Astrocyte (in vitro differentiated cells and primary cell): Measurements from ENCODE around the gene KIRREL3. TPM values are rescaled to one million over a fixed set of nuclear protein-coding genes. Genes with fewer than 3 reads are reported as not detected.

Experiments used
- DNase-seq: peaks from one replicate; pipeline ENCODE4 v3.0.0-alpha.2; 2010; ENCODE audit warnings: low read depth
- FAIRE-seq: peaks from 2 replicates; lab custom pipeline; 2011; peaks lifted over from hg19 to GRCh38; lab: Jason Lieb, UNC
- H2AFZ ChIP-seq: 2 replicates; pipeline ENCODE4 v1.6.0; 2012; ENCODE audit warnings: low read depth, low read length, inconsistent platforms
- H3K27ac ChIP-seq: 2 replicates; pipeline ENCODE4 v1.5.1; 2011; ENCODE audit warnings: low read depth, low read length, inconsistent platforms
- H3K27me3 ChIP-seq: 2 replicates; pipeline ENCODE4 v1.6.0; 2011; ENCODE audit warnings: low read length, inconsistent platforms; ENCODE audit not compliant: insufficient read depth
- H3K36me3 ChIP-seq: 2 replicates; pipeline ENCODE4 v1.5.1; 2011; ENCODE audit warnings: low read length, inconsistent platforms; ENCODE audit not compliant: insufficient read depth
- H3K4me1 ChIP-seq: 2 replicates; pipeline ENCODE4 v1.5.1; 2011; ENCODE audit warnings: low read length, inconsistent platforms; ENCODE audit not compliant: insufficient read depth
- H3K4me2 ChIP-seq: 2 replicates; pipeline ENCODE4 v1.6.0; 2012; ENCODE audit warnings: low read length, inconsistent platforms
- H3K4me3 ChIP-seq: 2 replicates; pipeline ENCODE4 v1.5.1; 2011; ENCODE audit warnings: low read depth, mild to moderate bottlenecking, low read length, inconsistent platforms; ENCODE audit not compliant: insufficient read depth
- H3K79me2 ChIP-seq: 2 replicates; pipeline ENCODE4 v1.6.0; 2012; ENCODE audit warnings: mild to moderate bottlenecking, low read length, inconsistent platforms; ENCODE audit not compliant: insufficient read depth
- H3K9ac ChIP-seq: 2 replicates; pipeline ENCODE4 v1.6.0; 2012; ENCODE audit warnings: mild to moderate bottlenecking, low read length, inconsistent platforms
- H3K9me3 ChIP-seq: 2 replicates; pipeline ENCODE4 v1.5.1; 2012; ENCODE audit warnings: low read depth, mild to moderate bottlenecking, low read length, inconsistent platforms; ENCODE audit not compliant: insufficient read depth
- H4K20me1 ChIP-seq: 2 replicates; pipeline ENCODE4 v1.6.0; 2012; ENCODE audit warnings: low read length, inconsistent platforms; ENCODE audit not compliant: insufficient read depth
- H3K27ac Mint-ChIP-seq: one replicate; pipeline ENCODE4 v1.8.0; 2021; ENCODE audit warnings: mild to moderate bottlenecking, mixed read lengths; ENCODE audit not compliant: unreplicated experiment
- H3K27me3 Mint-ChIP-seq: one replicate; pipeline ENCODE4 v1.8.0; 2021; ENCODE audit warnings: low read depth, mixed read lengths; ENCODE audit not compliant: unreplicated experiment
- H3K36me3 Mint-ChIP-seq: one replicate; pipeline ENCODE4 v1.8.0; 2021; ENCODE audit warnings: low read depth, mixed read lengths; ENCODE audit not compliant: unreplicated experiment
- H3K4me1 Mint-ChIP-seq: one replicate; pipeline ENCODE4 v1.8.0; 2021; ENCODE audit warnings: low read depth, mixed read lengths; ENCODE audit not compliant: unreplicated experiment
- H3K4me3 Mint-ChIP-seq: one replicate; pipeline ENCODE4 v1.8.0; 2021; ENCODE audit warnings: mild to moderate bottlenecking, moderate library complexity, mixed read lengths; ENCODE audit not compliant: unreplicated experiment
- H3K9me3 Mint-ChIP-seq: one replicate; pipeline ENCODE4 v1.8.0; 2021; ENCODE audit warnings: mild to moderate bottlenecking, mixed read lengths; ENCODE audit not compliant: unreplicated experiment
- CTCF ChIP-seq: IDR thresholded peaks from 2 replicates; pipeline ENCODE4 v1.5.1; 2011; ENCODE audit warnings: low read depth, mild to moderate bottlenecking, inconsistent platforms, low read length, moderate library complexity; ENCODE audit not compliant: insufficient read depth
- EZH2 ChIP-seq: IDR thresholded peaks from 2 replicates; pipeline ENCODE4 v1.6.1; 2012; ENCODE audit warnings: mild to moderate bottlenecking, low read length, inconsistent platforms; ENCODE audit not compliant: insufficient read depth
- total RNA-seq: library from RNA; stranded (reverse); gene quantifications from 2 replicates; pipeline ENCODE4 v1.2.1, GENCODE V29; 2021

Gene KIRREL3
- total RNA-seq, 1 donor from 2014 or later: 0.91 TPM

- no peak overlapping the region for H3K27ac Mint-ChIP-seq
- H3K9me3 Mint-ChIP-seq: no peaks in the 10 kb centered on the region
- Histone ChIP-seq H3K79me2 (no peaks in the 10 kb centered on the region), H3K27ac (no peak overlapping the region), H4K20me1 (no peaks in the 10 kb centered on the region), H3K36me3 (no peaks in the 10 kb centered on the region), H3K9me3 (no peaks in the 10 kb centered on the region), H3K4me3 (no peak overlapping the region), H2AFZ (no peak overlapping the region), H3K9ac (no peak overlapping the region), H3K4me2 (no peak overlapping the region), H3K27me3 (no peaks in the 10 kb centered on the region), H3K4me1 (no peaks in the 10 kb centered on the region)
- H3K4me3 Mint-ChIP-seq: no peak overlapping the region
- TF ChIP-seq CTCF (no peak), EZH2 (no peak)
- FAIRE-seq (no peak), DNase-seq (no peak)
- H3K36me3 Mint-ChIP-seq: no peaks in the 10 kb centered on the region
- peaks cover 5% of the 10 kb centered on the region for H3K4me1 Mint-ChIP-seq
- peaks cover 7% of the 10 kb centered on the region for H3K27me3 Mint-ChIP-seq
Measured at GRCh38 chr11:127044535-127044934, 44.0 kb upstream of the KIRREL3 start.

GRCh38 chr11:127042445-127042844 lies 41.9 kb upstream of the KIRREL3 start:
- no peaks in the 10 kb centered on the region for H3K27me3 ChIP-seq
- Mint-ChIP-seq H3K4me3 (no peak overlapping the region), H3K27ac (no peak overlapping the region), H3K9me3 (no peaks in the 10 kb centered on the region), H3K4me1 (peaks cover 8% of the 10 kb centered on the region), H3K27me3 (no peaks in the 10 kb centered on the region), H3K36me3 (no peaks in the 10 kb centered on the region)
- H4K20me1 ChIP-seq: no peaks in the 10 kb centered on the region
- FAIRE-seq: peak; percentile 84
- H3K9ac ChIP-seq: no peak overlapping the region
- H3K79me2 ChIP-seq: no peaks in the 10 kb centered on the region
- no peak overlapping the region for H3K27ac ChIP-seq
- H3K4me2 ChIP-seq: no peak overlapping the region
- H3K9me3 ChIP-seq: no peaks in the 10 kb centered on the region
- DNase-seq: peak; percentile 61
- H2AFZ ChIP-seq: no peak overlapping the region
- H3K4me1 ChIP-seq: no peaks in the 10 kb centered on the region
- H3K36me3 ChIP-seq: no peaks in the 10 kb centered on the region
- no peak overlapping the region for H3K4me3 ChIP-seq
- no peak for TF ChIP-seq CTCF
- no peak for TF ChIP-seq EZH2

- FAIRE-seq (no peak), DNase-seq (no peak)
- H3K4me1 ChIP-seq: no peaks in the 10 kb centered on the region
- TF ChIP-seq EZH2 (no peak), CTCF (no peak)
- no peaks in the 10 kb centered on the region for H3K9me3 Mint-ChIP-seq
- no peak overlapping the region for H3K27ac ChIP-seq
- no peaks in the 10 kb centered on the region for H3K36me3 Mint-ChIP-seq
- H3K27ac Mint-ChIP-seq: no peak overlapping the region
- no peak overlapping the region for H3K4me2 ChIP-seq
- H3K9ac ChIP-seq: no peak overlapping the region
- H2AFZ ChIP-seq: no peak overlapping the region
- peaks cover 12% of the 10 kb centered on the region for H3K4me1 Mint-ChIP-seq
- no peak overlapping the region for H3K4me3 ChIP-seq
- no peaks in the 10 kb centered on the region for H3K9me3 ChIP-seq
- H3K79me2 ChIP-seq: no peaks in the 10 kb centered on the region
- H4K20me1 ChIP-seq: no peaks in the 10 kb centered on the region
- H3K27me3 Mint-ChIP-seq: no peaks in the 10 kb centered on the region
- no peaks in the 10 kb centered on the region for H3K36me3 ChIP-seq
- H3K4me3 Mint-ChIP-seq: no peak overlapping the region
- H3K27me3 ChIP-seq: no peaks in the 10 kb centered on the region
Measured at GRCh38 chr11:127039591-127039990, 39.0 kb upstream of the KIRREL3 start.
